ENCODE data around the gene SLC6A9. TPM values are rescaled to one million over a fixed set of nuclear protein-coding genes. Genes with fewer than 3 reads are reported as not detected.

Gene SLC6A9
- total and polyA plus RNA-seq, 4 experiments from 2014 or later: 0.75 to 0.84 TPM; not detected in 2

- no peaks in the 10 kb centered on the region for H3K9me3 ChIP-seq (ENCODE audit: control insufficient read depth in 1 of 2, low read length in 2 of 2)
- no peaks in the 10 kb centered on the region for H3K9me3 Mint-ChIP-seq
- H3K27ac Mint-ChIP-seq: no peak overlapping the region
- intact Hi-C loops (cut with micrococcal nuclease): no loop called here
- H3K27ac ChIP-seq (ENCODE audit: low read depth, low read length): no peak overlapping the region
- H3K36me3 Mint-ChIP-seq: no peaks in the 10 kb centered on the region
- POLR2A ChIA-PET (ENCODE audit: partially characterized antibody): no interaction called here
- no peak overlapping the region for H3K4me3 ChIP-seq (ENCODE audit: low read length in 2 of 2)
- DNase-seq: no peak
- no peaks in the 10 kb centered on the region for H3K27me3 ChIP-seq (ENCODE audit: insufficient read depth, low read length)
- H3K4me1 Mint-ChIP-seq: peaks cover 0 to 5% (median 2%) of the 10 kb centered on the region in 4 donors
- no peaks in the 10 kb centered on the region for H3K36me3 ChIP-seq (ENCODE audit: insufficient read depth, low read length)
- no peak overlapping the region for H3K4me3 Mint-ChIP-seq
- CTCF ChIA-PET (ENCODE audit: partially characterized antibody): interaction anchor here (1.2 to 2.8 kb wide), 3 partner anchors 10 to 37 kb away, joined by 3 to 24 read pairs (median 3); partner anchors contain the start of gene SLC6A9
- peaks cover 3 to 5% of the 10 kb centered on the region in 2 donors for H3K27me3 Mint-ChIP-seq
- H3K4me1 ChIP-seq (ENCODE audit: insufficient read depth, low read length): no peaks in the 10 kb centered on the region
Measured at GRCh38 chr1:44040418-44040817, 9.2 kb upstream of the SLC6A9 start.

- Mint-ChIP-seq H3K9me3 (no peaks in the 10 kb centered on the region), H3K27me3 (peaks cover 2% of the 10 kb centered on the region in 2 donors), H3K27ac (no peak overlapping the region), H3K4me3 (no peak overlapping the region), H3K4me1 (peaks cover 0 to 5% (median 2%) of the 10 kb centered on the region in 4 donors), H3K36me3 (no peaks in the 10 kb centered on the region)
- no peaks in the 10 kb centered on the region for H3K36me3 ChIP-seq (ENCODE audit: insufficient read depth, low read length)
- no peaks in the 10 kb centered on the region for H3K4me1 ChIP-seq (ENCODE audit: insufficient read depth, low read length)
- intact Hi-C loops (cut with micrococcal nuclease): loop anchor here (5.0 kb wide), 1 partner anchor 107 kb away; the partner anchor contains the start of gene ARTN
- H3K9me3 ChIP-seq (ENCODE audit: control insufficient read depth in 1 of 2, low read length in 2 of 2): no peaks in the 10 kb centered on the region
- POLR2A ChIA-PET (ENCODE audit: partially characterized antibody): no interaction called here
- H3K27me3 ChIP-seq (ENCODE audit: insufficient read depth, low read length): no peaks in the 10 kb centered on the region
- H3K4me3 ChIP-seq (ENCODE audit: low read length in 2 of 2): no peak overlapping the region
- no peak for DNase-seq
- CTCF ChIA-PET (ENCODE audit: partially characterized antibody): interaction anchor here (0.8 to 2.8 kb wide), 4 partner anchors 8 to 33 kb away, joined by 3 to 24 read pairs (median 4); partner anchors contain the start of gene SLC6A9
- no peak overlapping the region for H3K27ac ChIP-seq (ENCODE audit: low read depth, low read length)
Measured at GRCh38 chr1:44038876-44039657, 7.8 kb upstream of the SLC6A9 start.

DNA sequence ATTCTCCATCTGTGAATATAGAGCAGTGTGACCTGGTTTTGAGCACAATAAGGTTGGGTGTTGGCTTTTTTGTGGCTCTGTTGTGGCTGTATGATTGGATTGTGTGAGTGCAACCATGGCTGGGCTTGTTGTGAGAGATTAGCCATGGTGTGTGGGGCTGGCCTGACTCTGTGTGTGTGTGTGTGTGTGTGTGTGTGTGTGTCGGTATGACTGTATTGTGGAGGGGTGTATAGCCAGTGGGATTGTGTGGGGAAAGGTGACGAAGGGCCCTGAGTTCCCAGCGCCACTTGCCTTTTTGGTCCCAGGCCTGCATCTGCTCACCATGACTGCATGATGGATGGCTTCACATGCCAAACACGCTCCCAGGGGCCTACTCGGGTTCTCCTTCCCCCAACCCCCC lies 5.9 kb upstream of the SLC6A9 start:
- H3K4me1 Mint-ChIP-seq: peaks cover 5 to 13% (median 6%) of the 10 kb centered on the region in 4 donors
- CTCF ChIA-PET (ENCODE audit: partially characterized antibody): interaction anchor here (0.7 to 11.7 kb wide), 24 partner anchors 10 to 512 kb away, joined by 3 to 225 read pairs (median 4); partner anchors contain the start of gene KDM4A
- peaks cover 0 to 1% of the 10 kb centered on the region in 2 donors for H3K27me3 Mint-ChIP-seq
- H3K27ac Mint-ChIP-seq: peak overlapping the region in 1 of 7 donors; percentile 17
- peaks cover 5% of the 10 kb centered on the region for H3K4me1 ChIP-seq (ENCODE audit: insufficient read depth, low read length)
- H3K36me3 ChIP-seq (ENCODE audit: insufficient read depth, low read length): no peaks in the 10 kb centered on the region
- no peaks in the 10 kb centered on the region for H3K36me3 Mint-ChIP-seq
- H3K9me3 Mint-ChIP-seq: no peaks in the 10 kb centered on the region
- no peak for DNase-seq
- no peak overlapping the region for H3K4me3 Mint-ChIP-seq
- H3K27me3 ChIP-seq (ENCODE audit: insufficient read depth, low read length): no peaks in the 10 kb centered on the region
- POLR2A ChIA-PET (ENCODE audit: partially characterized antibody): interaction anchor here (1.3 kb wide), 1 partner anchor 32 kb away, joined by 10 read pairs; no protein-coding TSS in a partner anchor
- H3K9me3 ChIP-seq (ENCODE audit: control insufficient read depth in 1 of 2, low read length in 2 of 2): no peaks in the 10 kb centered on the region
- intact Hi-C loops (cut with micrococcal nuclease): loop anchor here (5.0 kb wide), 1 partner anchor 105 kb away; the partner anchor contains the start of gene ARTN
- H3K4me3 ChIP-seq (ENCODE audit: low read length in 2 of 2): no peak overlapping the region
- no peak overlapping the region for H3K27ac ChIP-seq (ENCODE audit: low read depth, low read length)

DNA sequence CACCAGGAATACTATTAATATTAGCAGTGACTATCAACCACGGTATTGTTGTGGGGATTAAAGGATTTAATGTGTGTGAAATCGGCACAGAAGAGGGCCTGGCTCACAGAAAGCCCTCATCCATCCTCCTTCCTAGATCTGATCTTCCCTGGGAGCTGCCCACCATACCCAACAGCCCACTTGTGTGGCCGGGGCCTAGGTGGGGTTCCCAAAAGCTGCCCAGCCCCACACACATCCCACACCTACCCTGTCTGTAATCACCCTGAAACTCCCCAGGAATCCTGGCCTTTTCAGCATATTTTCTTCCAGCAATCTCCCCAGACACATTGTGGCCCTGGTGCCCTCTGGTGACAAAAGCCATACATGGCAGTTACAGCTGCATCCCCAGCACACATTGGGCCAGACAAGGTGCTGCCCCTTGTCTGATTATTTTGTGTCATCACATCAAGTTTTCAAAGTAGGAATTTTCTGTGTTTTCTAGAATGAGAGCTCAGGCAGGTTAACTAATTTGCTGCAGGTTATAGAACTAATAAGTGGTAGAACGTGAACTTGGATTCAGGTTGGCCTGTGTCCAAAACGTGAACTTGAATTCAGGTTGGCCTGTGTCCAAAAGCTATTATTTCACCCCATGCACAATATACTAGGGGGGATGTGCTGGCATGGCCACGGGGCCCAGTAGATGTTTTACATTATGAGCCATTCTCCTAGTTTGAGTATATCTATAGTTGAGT lies 5.3 kb upstream of the SLC6A9 start:
- no peaks in the 10 kb centered on the region for H3K9me3 ChIP-seq (ENCODE audit: control insufficient read depth in 1 of 2, low read length in 2 of 2)
- H3K27me3 ChIP-seq (ENCODE audit: insufficient read depth, low read length): no peaks in the 10 kb centered on the region
- DNase-seq: peak; percentile 59 to 67 (median 61)
- H3K4me1 ChIP-seq (ENCODE audit: insufficient read depth, low read length): peaks cover 9% of the 10 kb centered on the region
- POLR2A ChIA-PET (ENCODE audit: partially characterized antibody): interaction anchor here (1.3 kb wide), 1 partner anchor 31 kb away, joined by 10 read pairs; no protein-coding TSS in a partner anchor
- Mint-ChIP-seq H3K27ac (peak overlapping the region in 1 of 7 donors; percentile 27), H3K27me3 (no peaks in the 10 kb centered on the region), H3K9me3 (no peaks in the 10 kb centered on the region), H3K4me1 (peaks cover 5 to 19% (median 9%) of the 10 kb centered on the region in 4 donors), H3K4me3 (peak overlapping the region in 1 of 8 donors; percentile 0), H3K36me3 (peaks cover 0 to under 1% of the 10 kb centered on the region in 2 donors)
- intact Hi-C loops (cut with micrococcal nuclease): loop anchor here (1.0 to 5.0 kb wide), 3 partner anchors 31 to 507 kb away; partner anchors contain the start of gene ARTN
- no peak overlapping the region for H3K27ac ChIP-seq (ENCODE audit: low read depth, low read length)
- no peak overlapping the region for H3K4me3 ChIP-seq (ENCODE audit: low read length in 2 of 2)
- CTCF ChIA-PET (ENCODE audit: partially characterized antibody): interaction anchor here (0.7 to 11.7 kb wide), 26 partner anchors 9 to 512 kb away, joined by 3 to 225 read pairs (median 4); partner anchors contain the start of gene KDM4A
- H3K36me3 ChIP-seq (ENCODE audit: insufficient read depth, low read length): no peaks in the 10 kb centered on the region

DNA sequence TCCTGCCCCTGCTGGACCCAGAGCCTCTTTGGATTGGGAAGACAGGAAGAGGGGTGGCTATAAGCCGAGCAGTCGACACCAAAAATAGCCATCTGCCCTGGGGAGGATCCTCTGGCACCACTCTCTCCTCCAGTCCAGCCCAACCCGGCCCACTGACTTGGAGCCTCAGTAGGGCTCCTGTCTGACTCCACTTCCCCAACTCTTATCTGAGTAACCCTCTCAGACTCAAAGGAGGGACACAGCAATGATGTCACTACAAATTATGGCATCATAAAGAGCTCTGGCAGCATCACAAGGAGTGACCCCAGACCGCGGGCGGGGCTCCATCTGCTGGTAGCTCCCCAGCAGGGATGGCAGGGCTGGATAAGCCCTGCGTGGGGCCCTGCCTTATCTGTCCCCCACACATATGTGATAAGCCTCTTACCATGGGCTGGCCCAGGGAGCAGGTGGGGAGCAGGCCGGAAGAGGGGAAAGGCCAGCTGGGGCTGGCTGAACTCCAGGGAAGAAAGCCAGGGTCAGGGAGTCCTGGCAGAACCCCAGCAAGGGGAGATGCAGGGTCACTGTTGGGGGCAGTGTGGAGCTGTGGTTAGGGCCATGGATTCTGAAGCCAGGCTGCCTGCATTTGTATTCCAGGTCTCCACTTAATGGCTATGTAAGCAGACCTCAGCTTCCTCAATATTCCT lies 4.6 kb upstream of the SLC6A9 start:
- H3K9me3 Mint-ChIP-seq: no peaks in the 10 kb centered on the region
- ChIA-PET CTCF (ENCODE audit: partially characterized antibody) (interaction anchor here (1.0 to 11.7 kb wide), 15 partner anchors 9 to 506 kb away, joined by 3 to 225 read pairs (median 6); no protein-coding TSS in a partner anchor), POLR2A (ENCODE audit: partially characterized antibody) (interaction anchor here (1.3 kb wide), 1 partner anchor 30 kb away, joined by 10 read pairs; no protein-coding TSS in a partner anchor)
- no peaks in the 10 kb centered on the region for H3K27me3 Mint-ChIP-seq
- Histone ChIP-seq H3K4me1 (ENCODE audit: insufficient read depth, low read length) (peaks cover 9% of the 10 kb centered on the region), H3K9me3 (ENCODE audit: control insufficient read depth in 1 of 2, low read length in 2 of 2) (no peaks in the 10 kb centered on the region), H3K4me3 (ENCODE audit: low read length in 2 of 2) (no peak overlapping the region), H3K27ac (ENCODE audit: low read depth, low read length) (no peak overlapping the region), H3K36me3 (ENCODE audit: insufficient read depth, low read length) (no peaks in the 10 kb centered on the region), H3K27me3 (ENCODE audit: insufficient read depth, low read length) (no peaks in the 10 kb centered on the region)
- intact Hi-C loops (cut with micrococcal nuclease): loop anchor here (1.0 to 5.0 kb wide), 3 partner anchors 31 to 507 kb away; partner anchors contain the start of gene ARTN
- no peak overlapping the region for H3K27ac Mint-ChIP-seq
- DNase-seq: no peak
- peak overlapping the region in 1 of 8 donors; percentile 20 for H3K4me3 Mint-ChIP-seq
- peaks cover 6 to 26% (median 10%) of the 10 kb centered on the region in 4 donors for H3K4me1 Mint-ChIP-seq
- H3K36me3 Mint-ChIP-seq: peaks cover 0 to 2% of the 10 kb centered on the region in 2 donors

DNA sequence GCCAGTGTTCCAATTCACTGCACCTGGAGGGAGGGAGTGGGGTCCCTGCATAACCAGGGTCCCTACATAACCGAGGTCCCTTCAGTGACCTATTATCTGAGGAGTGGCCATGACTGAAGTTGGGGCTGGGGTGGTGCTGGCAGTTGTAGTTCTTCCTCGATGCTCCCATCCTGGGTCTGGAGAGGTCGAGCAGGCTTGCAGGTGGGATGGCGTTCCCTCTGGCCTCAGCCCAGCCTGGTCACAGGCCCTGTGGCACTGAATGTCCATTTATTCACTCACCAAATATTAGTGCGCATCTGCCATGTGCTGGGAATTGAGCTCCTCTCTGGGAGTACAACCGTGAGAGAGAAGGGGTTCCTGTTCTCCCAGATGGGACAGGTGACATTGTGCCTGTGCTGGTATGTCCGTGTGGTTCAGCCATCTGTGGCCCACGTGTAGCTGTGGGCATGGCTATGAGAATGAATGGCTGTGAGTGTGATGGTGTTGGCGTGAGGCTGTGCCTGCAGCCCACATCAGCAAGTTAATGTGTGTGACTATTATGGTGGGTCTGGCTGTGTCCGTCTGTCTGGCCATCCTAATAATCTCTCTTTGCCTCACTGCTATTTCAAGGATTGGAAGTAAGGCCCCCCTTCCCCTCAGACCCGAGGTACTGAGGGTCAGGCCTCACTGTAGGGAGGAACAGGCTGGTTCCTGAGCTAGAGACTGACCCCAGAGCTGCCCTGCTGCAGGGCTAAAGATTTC lies 3.9 kb upstream of the SLC6A9 start:
- no peak for DNase-seq
- H3K4me1 Mint-ChIP-seq: peaks cover 6 to 27% (median 10%) of the 10 kb centered on the region in 4 donors
- intact Hi-C loops (cut with micrococcal nuclease): loop anchor here (5.0 kb wide), 1 partner anchor 103 kb away; the partner anchor contains the start of gene ARTN
- no peaks in the 10 kb centered on the region for H3K36me3 ChIP-seq (ENCODE audit: insufficient read depth, low read length)
- H3K4me3 Mint-ChIP-seq: peak overlapping the region in 1 of 8 donors; percentile 20
- ChIA-PET CTCF (ENCODE audit: partially characterized antibody) (interaction anchor here (1.0 to 11.7 kb wide), 9 partner anchors 12 to 506 kb away, joined by 3 to 225 read pairs (median 9); no protein-coding TSS in a partner anchor), POLR2A (ENCODE audit: partially characterized antibody) (no interaction called here)
- no peaks in the 10 kb centered on the region for H3K27me3 ChIP-seq (ENCODE audit: insufficient read depth, low read length)
- H3K27ac Mint-ChIP-seq: peak overlapping the region in 1 of 7 donors; percentile 16
- no peaks in the 10 kb centered on the region for H3K27me3 Mint-ChIP-seq
- H3K9me3 ChIP-seq (ENCODE audit: control insufficient read depth in 1 of 2, low read length in 2 of 2): no peaks in the 10 kb centered on the region
- peaks cover 0 to 2% of the 10 kb centered on the region in 2 donors for H3K36me3 Mint-ChIP-seq
- H3K4me1 ChIP-seq (ENCODE audit: insufficient read depth, low read length): peaks cover 9% of the 10 kb centered on the region
- H3K9me3 Mint-ChIP-seq: no peaks in the 10 kb centered on the region
- H3K27ac ChIP-seq (ENCODE audit: low read depth, low read length): no peak overlapping the region
- no peak overlapping the region for H3K4me3 ChIP-seq (ENCODE audit: low read length in 2 of 2)
